HEK293 (cell line): ENCODE data around the gene TMC3.
A peak's percentile ranks its signal among the peaks of the same experiment; 100 is the strongest.

Source experiments
- CTCF ChIA-PET: fragments of 350-600 bp; formaldehyde crosslinking; extraction: SDS; loops from one replicate; lab custom pipeline; 2021; ENCODE audit warnings: antibody characterized with exemption; lab: Yijun Ruan, JAX
- POLR2A ChIA-PET: fragments of 300-600 bp; formaldehyde crosslinking; extraction: SDS; loops from one replicate; lab custom pipeline; 2020; ENCODE audit warnings: antibody characterized with exemption, inconsistent platforms; lab: Yijun Ruan, JAX
- H3K27ac ChIP-seq: fragments of 200-500 bp; sonication (Bioruptor generic); 2 replicates; pipeline ENCODE4 v1.5.1; 2014; ENCODE audit warnings: low read depth, low read length, control low read depth, inconsistent platforms; ENCODE audit errors: extremely low read depth
- H3K36me3 ChIP-seq, 2 experiments: fragments of 200-500 bp in 1 of 2; sonication (Bioruptor generic) in 1 of 2; 1 replicate in 1 of 2; 2 replicates in 1 of 2; pipeline ENCODE4 v1.5.1; 2014 to 2017; ENCODE audit warnings: inconsistent platforms in 2 of 2, low read length in 2 of 2; ENCODE audit not compliant: control insufficient read depth in 2 of 2, insufficient read depth in 1 of 2
- H3K4me1 ChIP-seq: fragments of 200-500 bp; sonication (Bioruptor generic); 2 replicates; pipeline ENCODE4 v1.5.1; 2014; ENCODE audit warnings: mild to moderate bottlenecking, low read length, inconsistent platforms; ENCODE audit not compliant: control insufficient read depth, insufficient read depth
- H3K4me3 ChIP-seq: 2 replicates; pipeline ENCODE4 v1.5.1; 2011; ENCODE audit warnings: low read depth, mild to moderate bottlenecking, control low read depth, low read length, moderate library complexity
- H3K9me3 ChIP-seq: fragments of 200-500 bp; sonication (Bioruptor generic); 2 replicates; pipeline ENCODE4 v1.5.1; 2014; ENCODE audit warnings: low read depth, low read length, inconsistent platforms; ENCODE audit not compliant: control insufficient read depth, insufficient read depth
- EGR2 ChIP-seq: fragments of 450-650 bp; formaldehyde crosslinking; IDR thresholded peaks from 2 replicates; pipeline ENCODE4 v1.5.1; 2016; ENCODE audit warnings: low read depth, missing biosample characterization, missing genetic modification characterization
- TRIM28 ChIP-seq: IDR thresholded peaks from 2 replicates; pipeline ENCODE4 v1.6.1; 2011; ENCODE audit warnings: low read length, control low read depth, borderline replicate concordance
- ZFHX2 ChIP-seq: fragments of 450-650 bp; formaldehyde crosslinking; conservative IDR thresholded peaks from 2 replicates; pipeline ENCODE4 v1.5.1; 2016; ENCODE audit warnings: missing biosample characterization, missing genetic modification characterization
- ZIC2 ChIP-seq: fragments of 450-650 bp; formaldehyde crosslinking; IDR thresholded peaks from 2 replicates; pipeline ENCODE4 v1.5.1; 2016; ENCODE audit warnings: missing biosample characterization, missing genetic modification characterization
- ZNF140 ChIP-seq: fragments of 450-650 bp; formaldehyde crosslinking; IDR thresholded peaks from 2 replicates; pipeline ENCODE4 v1.5.1; 2016; ENCODE audit warnings: missing biosample characterization, missing genetic modification characterization
- ZNF184 ChIP-seq: fragments of 450-650 bp; IDR thresholded peaks from 2 replicates; pipeline ENCODE4 v1.5.1; 2018; ENCODE audit warnings: missing biosample characterization, mild to moderate bottlenecking, missing genetic modification characterization
- ZNF202 ChIP-seq: fragments of 450-650 bp; formaldehyde crosslinking; IDR thresholded peaks from 2 replicates; pipeline ENCODE4 v1.5.1; 2016; ENCODE audit warnings: missing biosample characterization, missing genetic modification characterization, borderline replicate concordance
- ZNF239 ChIP-seq: fragments of 450-650 bp; formaldehyde crosslinking; IDR thresholded peaks from 2 replicates; pipeline ENCODE4 v1.5.1; 2016; ENCODE audit warnings: missing biosample characterization, missing genetic modification characterization
- ZNF549 ChIP-seq: fragments of 450-650 bp; IDR thresholded peaks from 2 replicates; pipeline ENCODE4 v1.5.1; 2018; ENCODE audit warnings: missing biosample characterization, missing genetic modification characterization, mild to moderate bottlenecking, inconsistent platforms, moderate library complexity
- ZNF600 ChIP-seq: fragments of 450-650 bp; formaldehyde crosslinking; IDR thresholded peaks from 2 replicates; pipeline ENCODE4 v1.5.1; 2016; ENCODE audit warnings: missing biosample characterization, missing genetic modification characterization
- ZNF629 ChIP-seq: fragments of 450-650 bp; formaldehyde crosslinking; IDR thresholded peaks from 2 replicates; pipeline ENCODE4 v1.5.1; 2017; ENCODE audit warnings: missing biosample characterization, missing genetic modification characterization
- ZNF658 ChIP-seq: fragments of 450-650 bp; formaldehyde crosslinking; IDR thresholded peaks from 2 replicates; pipeline ENCODE4; 2016; ENCODE audit warnings: missing biosample characterization, missing genetic modification characterization
- ZNF76 ChIP-seq: fragments of 450-650 bp; formaldehyde crosslinking; IDR thresholded peaks from 2 replicates; pipeline ENCODE4; 2016; ENCODE audit warnings: low read depth, missing biosample characterization, missing genetic modification characterization, borderline replicate concordance
- TF ChIP-seq, protein P1 (sequence below): fragments of 450-650 bp; formaldehyde crosslinking; IDR thresholded peaks from 2 replicates; pipeline ENCODE4 v1.5.1; 2016; ENCODE audit warnings: missing biosample characterization, missing genetic modification characterization, borderline replicate concordance
- TF ChIP-seq, protein P2 (sequence below): fragments of 450-650 bp; formaldehyde crosslinking; IDR thresholded peaks from 2 replicates; pipeline ENCODE4 v1.5.1; 2016; ENCODE audit warnings: missing biosample characterization, missing genetic modification characterization
- TF ChIP-seq, protein P3 (sequence below): fragments of 450-650 bp; formaldehyde crosslinking; IDR thresholded peaks from 2 replicates; pipeline ENCODE4 v1.5.1; 2016; ENCODE audit warnings: missing biosample characterization, missing genetic modification characterization
- TF ChIP-seq, protein P4 (sequence below): fragments of 450-650 bp; formaldehyde crosslinking; IDR thresholded peaks from 2 replicates; pipeline ENCODE4 v1.5.1; 2016; ENCODE audit warnings: missing biosample characterization, missing genetic modification characterization

The TMC3 gene

DNA sequence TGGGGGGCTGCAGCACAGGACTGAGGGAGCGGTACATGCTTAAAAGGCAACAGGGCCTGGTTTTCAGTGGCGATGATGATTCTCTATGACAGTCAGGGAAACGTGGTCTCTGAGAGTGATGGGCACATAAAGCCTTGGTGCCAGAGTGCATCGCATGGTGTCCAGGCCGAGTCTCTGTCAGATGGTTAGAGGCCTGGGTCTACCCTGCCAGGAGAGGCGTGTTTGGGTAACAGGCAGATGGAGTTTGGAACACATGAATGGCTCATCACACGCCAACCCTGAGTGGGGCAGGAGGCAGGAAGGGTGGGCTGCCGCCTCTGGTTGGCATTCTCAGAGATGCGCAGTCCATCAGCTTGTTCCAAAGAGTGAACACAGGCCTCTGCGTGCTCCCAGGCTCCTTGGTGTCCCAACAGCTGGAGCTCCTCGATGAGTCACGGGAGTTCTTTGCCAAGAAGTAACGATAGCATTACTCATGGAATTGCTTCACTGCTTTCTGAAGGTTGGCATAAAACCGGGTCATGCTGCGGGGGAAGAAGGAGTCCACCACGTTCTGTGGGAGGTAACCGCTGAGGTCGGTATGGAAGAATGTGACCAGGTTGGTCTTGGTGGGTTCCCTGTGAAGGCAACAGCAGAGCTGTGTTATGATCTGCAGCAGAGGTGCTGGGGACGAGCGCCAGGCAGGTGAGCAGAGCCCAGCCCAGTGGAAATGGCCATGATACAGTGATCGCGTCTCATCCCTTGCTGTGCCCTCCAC is 61.0 kb downstream of the TMC3 start:
- no peak overlapping the region for H3K27ac ChIP-seq
- ChIA-PET CTCF (no interaction called here), POLR2A (no interaction called here)
- no peak overlapping the region for H3K4me3 ChIP-seq
- peaks cover 6 to 41% of the 10 kb centered on the region in 2 experiments; a peak in 2 of 3 replicates for H3K36me3 ChIP-seq
- no peaks in the 10 kb centered on the region for H3K9me3 ChIP-seq
- TF ChIP-seq ZNF239 (tag by site-specific recombination): no peak
- peak; percentile 28 for TF ChIP-seq ZIC2 (tag by site-specific recombination)
- TF ChIP-seq ZFHX2 (tag by site-specific recombination): peak; percentile 53; the same call in 1 of the 2 replicates
- TF ChIP-seq ZNF600 (tag by site-specific recombination): peak; percentile 47; the same call in 1 of the 2 replicates
- TF ChIP-seq EGR2 (tag by site-specific recombination): 0 out of 2 replicates have a peak, but pooled peaks have one; percentile 11
- TF ChIP-seq ZNF184 (tag by site-specific recombination): no peak
- TF ChIP-seq ZNF629 (tag by site-specific recombination): peak; percentile 32; the same call in 1 of the 2 replicates
- TF ChIP-seq TRIM28: no peak
- no peaks in the 10 kb centered on the region for H3K4me1 ChIP-seq

DNA sequence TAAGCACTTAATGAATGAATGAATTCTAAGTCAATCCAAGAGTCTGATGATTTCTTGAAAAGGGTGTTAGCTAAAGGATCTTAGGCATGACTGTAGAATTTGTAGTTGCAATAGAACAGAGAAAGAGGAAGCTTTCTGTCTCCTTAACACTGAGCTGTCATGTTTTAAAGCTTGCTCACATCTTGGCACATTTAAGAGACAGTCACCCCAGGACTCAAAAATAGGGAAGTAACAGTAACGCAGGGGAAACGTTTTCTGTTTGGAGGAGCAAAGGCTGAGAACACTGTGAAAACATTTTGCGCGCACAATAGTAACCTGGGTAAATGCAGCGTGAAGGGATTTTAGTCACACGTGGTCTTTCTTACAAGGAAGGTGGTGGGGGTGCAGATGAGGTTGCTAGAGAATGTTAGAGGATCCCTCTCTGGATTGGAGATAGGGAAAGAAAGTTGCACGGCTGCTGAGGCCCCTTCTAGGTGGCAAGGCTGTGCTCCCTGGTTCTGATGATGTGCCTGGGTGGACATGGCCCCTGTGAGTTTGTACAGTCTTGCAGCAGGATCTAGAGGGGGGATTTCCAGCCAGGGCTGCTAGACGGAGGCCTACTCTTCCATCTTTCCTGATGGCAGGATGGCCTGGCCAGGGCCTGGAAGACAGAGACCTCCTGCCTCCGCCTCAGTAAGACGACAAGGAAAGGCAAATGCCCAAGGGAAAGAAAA is 62.1 kb downstream of the TMC3 start:
- peaks cover 5 to 32% of the 10 kb centered on the region in 2 experiments; a peak in 2 of 3 replicates for H3K36me3 ChIP-seq
- ChIA-PET CTCF (interaction anchor here (0.9 kb wide), 1 partner anchor 38 kb away, joined by 3 read pairs; no protein-coding TSS in a partner anchor), POLR2A (no interaction called here)
- H3K9me3 ChIP-seq: no peaks in the 10 kb centered on the region
- no peak for TF ChIP-seq ZNF76 (tag by site-specific recombination)
- no peak for TF ChIP-seq ZNF140
- no peak for TF ChIP-seq ZNF202 (tag by site-specific recombination)
- TF ChIP-seq, protein P1, sequence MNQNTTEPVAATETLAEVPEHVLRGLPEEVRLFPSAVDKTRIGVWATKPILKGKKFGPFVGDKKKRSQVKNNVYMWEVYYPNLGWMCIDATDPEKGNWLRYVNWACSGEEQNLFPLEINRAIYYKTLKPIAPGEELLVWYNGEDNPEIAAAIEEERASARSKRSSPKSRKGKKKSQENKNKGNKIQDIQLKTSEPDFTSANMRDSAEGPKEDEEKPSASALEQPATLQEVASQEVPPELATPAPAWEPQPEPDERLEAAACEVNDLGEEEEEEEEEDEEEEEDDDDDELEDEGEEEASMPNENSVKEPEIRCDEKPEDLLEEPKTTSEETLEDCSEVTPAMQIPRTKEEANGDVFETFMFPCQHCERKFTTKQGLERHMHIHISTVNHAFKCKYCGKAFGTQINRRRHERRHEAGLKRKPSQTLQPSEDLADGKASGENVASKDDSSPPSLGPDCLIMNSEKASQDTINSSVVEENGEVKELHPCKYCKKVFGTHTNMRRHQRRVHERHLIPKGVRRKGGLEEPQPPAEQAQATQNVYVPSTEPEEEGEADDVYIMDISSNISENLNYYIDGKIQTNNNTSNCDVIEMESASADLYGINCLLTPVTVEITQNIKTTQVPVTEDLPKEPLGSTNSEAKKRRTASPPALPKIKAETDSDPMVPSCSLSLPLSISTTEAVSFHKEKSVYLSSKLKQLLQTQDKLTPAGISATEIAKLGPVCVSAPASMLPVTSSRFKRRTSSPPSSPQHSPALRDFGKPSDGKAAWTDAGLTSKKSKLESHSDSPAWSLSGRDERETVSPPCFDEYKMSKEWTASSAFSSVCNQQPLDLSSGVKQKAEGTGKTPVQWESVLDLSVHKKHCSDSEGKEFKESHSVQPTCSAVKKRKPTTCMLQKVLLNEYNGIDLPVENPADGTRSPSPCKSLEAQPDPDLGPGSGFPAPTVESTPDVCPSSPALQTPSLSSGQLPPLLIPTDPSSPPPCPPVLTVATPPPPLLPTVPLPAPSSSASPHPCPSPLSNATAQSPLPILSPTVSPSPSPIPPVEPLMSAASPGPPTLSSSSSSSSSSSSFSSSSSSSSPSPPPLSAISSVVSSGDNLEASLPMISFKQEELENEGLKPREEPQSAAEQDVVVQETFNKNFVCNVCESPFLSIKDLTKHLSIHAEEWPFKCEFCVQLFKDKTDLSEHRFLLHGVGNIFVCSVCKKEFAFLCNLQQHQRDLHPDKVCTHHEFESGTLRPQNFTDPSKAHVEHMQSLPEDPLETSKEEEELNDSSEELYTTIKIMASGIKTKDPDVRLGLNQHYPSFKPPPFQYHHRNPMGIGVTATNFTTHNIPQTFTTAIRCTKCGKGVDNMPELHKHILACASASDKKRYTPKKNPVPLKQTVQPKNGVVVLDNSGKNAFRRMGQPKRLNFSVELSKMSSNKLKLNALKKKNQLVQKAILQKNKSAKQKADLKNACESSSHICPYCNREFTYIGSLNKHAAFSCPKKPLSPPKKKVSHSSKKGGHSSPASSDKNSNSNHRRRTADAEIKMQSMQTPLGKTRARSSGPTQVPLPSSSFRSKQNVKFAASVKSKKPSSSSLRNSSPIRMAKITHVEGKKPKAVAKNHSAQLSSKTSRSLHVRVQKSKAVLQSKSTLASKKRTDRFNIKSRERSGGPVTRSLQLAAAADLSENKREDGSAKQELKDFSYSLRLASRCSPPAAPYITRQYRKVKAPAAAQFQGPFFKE: no peak
- H3K27ac ChIP-seq: no peak overlapping the region
- H3K4me1 ChIP-seq: no peaks in the 10 kb centered on the region
- no peak overlapping the region for H3K4me3 ChIP-seq

DNA sequence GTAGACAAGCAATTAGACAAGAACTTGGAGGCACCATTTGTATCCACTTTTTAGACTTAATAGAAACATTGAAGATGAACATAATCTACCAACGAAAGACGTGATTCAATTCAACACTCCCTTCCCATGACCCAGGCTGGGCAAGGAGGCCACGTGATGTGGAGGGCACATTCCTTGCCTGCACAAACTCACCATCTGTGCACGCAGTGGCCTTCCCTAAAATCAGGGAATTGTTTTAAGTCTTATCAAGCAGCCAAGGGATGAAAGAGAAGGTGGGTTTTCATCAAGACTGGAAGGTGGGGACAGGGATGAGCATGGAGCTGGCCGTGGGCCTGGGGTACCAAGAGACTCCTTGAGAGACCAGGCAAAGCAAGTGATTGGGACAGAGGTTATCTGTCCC is 63.5 kb downstream of the TMC3 start:
- ChIA-PET POLR2A (no interaction called here), CTCF (interaction anchor here (0.8 to 1.1 kb wide), 2 partner anchors 26 to 71 kb away, joined by 3 to 4 read pairs; no protein-coding TSS in a partner anchor)
- H3K4me3 ChIP-seq: no peak overlapping the region
- H3K4me1 ChIP-seq: no peaks in the 10 kb centered on the region
- H3K36me3 ChIP-seq: peaks cover 0 to 25% of the 10 kb centered on the region in 2 experiments; a peak in 1 of 3 replicates
- H3K27ac ChIP-seq: no peak overlapping the region
- H3K9me3 ChIP-seq: no peaks in the 10 kb centered on the region
- TF ChIP-seq, protein P2, sequence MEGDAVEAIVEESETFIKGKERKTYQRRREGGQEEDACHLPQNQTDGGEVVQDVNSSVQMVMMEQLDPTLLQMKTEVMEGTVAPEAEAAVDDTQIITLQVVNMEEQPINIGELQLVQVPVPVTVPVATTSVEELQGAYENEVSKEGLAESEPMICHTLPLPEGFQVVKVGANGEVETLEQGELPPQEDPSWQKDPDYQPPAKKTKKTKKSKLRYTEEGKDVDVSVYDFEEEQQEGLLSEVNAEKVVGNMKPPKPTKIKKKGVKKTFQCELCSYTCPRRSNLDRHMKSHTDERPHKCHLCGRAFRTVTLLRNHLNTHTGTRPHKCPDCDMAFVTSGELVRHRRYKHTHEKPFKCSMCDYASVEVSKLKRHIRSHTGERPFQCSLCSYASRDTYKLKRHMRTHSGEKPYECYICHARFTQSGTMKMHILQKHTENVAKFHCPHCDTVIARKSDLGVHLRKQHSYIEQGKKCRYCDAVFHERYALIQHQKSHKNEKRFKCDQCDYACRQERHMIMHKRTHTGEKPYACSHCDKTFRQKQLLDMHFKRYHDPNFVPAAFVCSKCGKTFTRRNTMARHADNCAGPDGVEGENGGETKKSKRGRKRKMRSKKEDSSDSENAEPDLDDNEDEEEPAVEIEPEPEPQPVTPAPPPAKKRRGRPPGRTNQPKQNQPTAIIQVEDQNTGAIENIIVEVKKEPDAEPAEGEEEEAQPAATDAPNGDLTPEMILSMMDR: no peak
- no peak for TF ChIP-seq ZNF549
- TF ChIP-seq ZNF140: no peak
- TF ChIP-seq, protein P3, sequence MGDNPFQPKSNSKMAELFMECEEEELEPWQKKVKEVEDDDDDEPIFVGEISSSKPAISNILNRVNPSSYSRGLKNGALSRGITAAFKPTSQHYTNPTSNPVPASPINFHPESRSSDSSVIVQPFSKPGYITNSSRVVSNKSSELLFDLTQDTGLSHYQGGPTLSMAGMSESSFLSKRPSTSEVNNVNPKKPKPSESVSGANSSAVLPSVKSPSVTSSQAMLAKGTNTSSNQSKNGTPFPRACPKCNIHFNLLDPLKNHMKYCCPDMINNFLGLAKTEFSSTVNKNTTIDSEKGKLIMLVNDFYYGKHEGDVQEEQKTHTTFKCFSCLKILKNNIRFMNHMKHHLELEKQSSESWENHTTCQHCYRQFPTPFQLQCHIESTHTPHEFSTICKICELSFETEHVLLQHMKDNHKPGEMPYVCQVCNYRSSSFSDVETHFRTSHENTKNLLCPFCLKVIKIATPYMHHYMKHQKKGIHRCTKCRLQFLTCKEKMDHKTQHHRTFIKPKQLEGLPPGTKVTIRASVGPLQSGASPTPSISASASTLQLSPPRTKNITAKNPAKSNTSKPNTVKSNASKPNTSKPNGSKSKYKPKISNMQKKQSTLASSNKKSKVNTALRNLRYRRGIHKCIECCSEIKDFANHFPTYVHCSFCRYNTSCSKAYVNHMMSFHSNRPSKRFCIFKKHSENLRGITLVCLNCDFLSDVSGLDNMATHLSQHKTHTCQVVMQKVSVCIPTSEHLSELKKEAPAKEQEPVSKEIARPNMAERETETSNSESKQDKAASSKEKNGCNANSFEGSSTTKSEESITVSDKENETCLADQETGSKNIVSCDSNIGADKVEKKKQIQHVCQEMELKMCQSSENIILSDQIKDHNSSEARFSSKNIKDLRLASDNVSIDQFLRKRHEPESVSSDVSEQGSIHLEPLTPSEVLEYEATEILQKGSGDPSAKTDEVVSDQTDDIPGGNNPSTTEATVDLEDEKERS: no peak
- no peak for TF ChIP-seq ZNF658 (tag by site-specific recombination)
- TF ChIP-seq, protein P4, sequence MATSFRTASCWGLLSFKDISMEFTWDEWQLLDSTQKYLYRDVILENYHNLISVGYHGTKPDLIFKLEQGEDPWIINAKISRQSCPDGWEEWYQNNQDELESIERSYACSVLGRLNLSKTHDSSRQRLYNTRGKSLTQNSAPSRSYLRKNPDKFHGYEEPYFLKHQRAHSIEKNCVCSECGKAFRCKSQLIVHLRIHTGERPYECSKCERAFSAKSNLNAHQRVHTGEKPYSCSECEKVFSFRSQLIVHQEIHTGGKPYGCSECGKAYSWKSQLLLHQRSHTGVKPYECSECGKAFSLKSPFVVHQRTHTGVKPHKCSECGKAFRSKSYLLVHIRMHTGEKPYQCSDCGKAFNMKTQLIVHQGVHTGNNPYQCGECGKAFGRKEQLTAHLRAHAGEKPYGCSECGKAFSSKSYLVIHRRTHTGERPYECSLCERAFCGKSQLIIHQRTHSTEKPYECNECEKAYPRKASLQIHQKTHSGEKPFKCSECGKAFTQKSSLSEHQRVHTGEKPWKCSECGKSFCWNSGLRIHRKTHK (tag by site-specific recombination): no peak
